ENCODE data around the gene TMEM37. TPM values are rescaled to one million over a fixed set of nuclear protein-coding genes. Genes with fewer than 3 reads are reported as not detected.
A peak's percentile ranks its signal among the peaks of the same experiment; 100 is the strongest.

TMEM37 gene
- total RNA-seq, 2 donors from 2014 or later: 2.9 to 8.0 TPM

DNA sequence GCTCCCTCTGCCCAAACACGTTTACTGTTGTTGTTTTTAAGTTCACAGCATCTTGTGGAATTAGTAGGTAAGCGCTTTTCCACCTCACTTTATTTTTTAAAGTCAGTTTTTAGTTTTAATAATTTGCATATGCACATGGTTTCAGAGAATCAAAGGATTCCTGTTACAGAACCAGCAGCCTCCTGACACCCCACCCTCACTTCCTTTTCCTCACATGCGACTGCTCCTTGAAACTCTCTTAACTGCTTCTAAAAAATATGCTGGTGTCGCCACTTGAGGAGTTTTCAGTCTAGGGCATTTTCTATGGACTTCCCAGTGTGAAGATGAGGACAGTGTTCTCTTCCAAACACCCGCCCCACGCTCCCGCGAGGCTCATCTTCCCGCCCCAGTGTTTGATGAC, 14.4 kb downstream of the TMEM37 start:
- intact Hi-C loops (cut with DNase I): no loop called here
- no peak for DNase-seq (ENCODE audit: low spot score)

DNA sequence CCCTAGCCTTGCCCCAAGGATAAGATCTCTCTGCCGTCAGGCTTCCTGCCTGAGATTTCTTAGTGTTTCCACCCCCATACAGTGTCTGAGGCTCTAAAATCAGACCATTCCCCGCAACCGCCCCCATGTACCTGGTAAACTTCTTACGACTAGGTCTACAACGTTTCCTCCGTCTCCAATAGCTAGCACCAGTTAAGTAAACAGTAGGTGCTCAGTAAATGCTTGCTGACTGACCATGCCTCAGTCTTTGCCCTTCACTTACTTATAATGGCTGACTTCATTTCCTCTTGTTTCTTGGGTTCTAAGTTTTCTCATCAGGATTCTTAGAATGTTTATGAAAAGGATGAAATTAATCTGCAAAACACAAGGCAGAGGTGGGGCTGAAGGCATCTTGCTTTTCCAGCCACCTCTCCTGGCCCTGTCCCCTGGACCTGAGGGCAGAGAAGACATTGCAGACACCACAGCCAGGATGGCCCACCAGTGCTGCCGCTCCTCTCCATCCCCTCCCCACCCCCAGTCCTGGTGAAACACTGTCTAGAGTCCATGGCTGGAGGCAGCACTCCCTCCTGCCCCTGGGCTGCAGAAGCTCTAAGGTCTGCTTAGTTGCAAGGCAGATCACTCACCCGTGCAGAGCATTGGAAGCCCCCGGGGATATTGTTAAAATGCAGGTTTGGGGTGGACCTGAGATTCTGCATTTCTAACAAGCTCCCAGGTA, 16.9 kb downstream of the TMEM37 start:
- DNase-seq (ENCODE audit: low spot score): no peak
- intact Hi-C loops (cut with DNase I): no loop called here

DNA sequence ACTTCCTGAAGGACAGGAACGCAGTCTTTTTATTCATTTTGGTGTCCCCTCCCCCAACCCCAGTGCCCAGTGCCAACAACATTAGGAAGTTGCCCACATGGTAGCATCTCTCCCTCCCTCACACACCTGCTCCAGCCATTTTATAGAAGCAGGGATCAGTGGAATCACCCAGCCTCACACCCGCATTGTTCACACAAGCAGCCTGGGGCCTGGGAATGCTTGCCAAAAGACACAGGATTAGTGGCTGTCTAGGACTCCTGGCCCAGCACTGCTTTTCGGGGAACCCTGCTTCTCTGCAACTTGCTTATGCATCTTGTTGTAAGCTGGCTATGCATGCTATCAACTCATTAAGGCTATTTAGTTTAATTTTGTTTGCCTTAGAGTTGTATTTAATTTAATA, 17.9 kb downstream of the TMEM37 start:
- intact Hi-C loops (cut with DNase I): no loop called here
- DNase-seq (ENCODE audit: low spot score): no peak

DNA sequence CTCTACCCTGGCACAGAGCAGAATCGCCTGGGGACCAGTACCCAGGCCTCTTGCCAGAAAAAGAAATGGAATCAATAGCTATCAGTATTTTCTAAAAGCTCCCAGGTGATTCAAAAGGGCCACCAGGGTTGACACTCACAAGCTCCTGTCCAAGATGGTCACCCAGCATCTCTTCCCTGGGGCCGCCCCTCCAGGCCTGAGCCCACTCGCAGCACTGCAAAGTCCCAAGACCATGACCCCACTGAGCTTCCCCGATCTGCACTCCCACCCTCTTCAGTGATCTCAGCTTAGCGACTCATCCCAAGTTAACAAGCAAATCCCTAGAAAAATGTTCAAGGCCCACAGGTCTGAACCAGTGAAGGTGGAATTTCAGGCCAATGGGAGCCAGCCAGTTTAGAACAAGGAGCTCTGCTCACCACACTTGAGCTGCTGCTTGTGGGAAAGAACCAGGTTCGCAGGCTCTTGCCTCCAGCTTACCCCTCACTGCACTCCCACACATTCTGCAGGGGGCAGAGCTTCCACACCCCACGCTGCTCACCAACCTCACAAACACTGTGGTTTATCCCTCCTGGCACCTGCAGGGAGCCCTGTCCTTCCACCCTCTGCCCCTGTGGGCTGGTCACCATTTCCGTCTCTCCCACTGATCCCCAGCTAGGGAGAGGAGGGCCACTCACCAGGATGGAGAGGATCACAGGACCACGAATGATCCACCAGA, 19.8 kb downstream of the TMEM37 start:
- no peak for DNase-seq (ENCODE audit: low spot score)
- intact Hi-C loops (cut with DNase I): no loop called here

DNA sequence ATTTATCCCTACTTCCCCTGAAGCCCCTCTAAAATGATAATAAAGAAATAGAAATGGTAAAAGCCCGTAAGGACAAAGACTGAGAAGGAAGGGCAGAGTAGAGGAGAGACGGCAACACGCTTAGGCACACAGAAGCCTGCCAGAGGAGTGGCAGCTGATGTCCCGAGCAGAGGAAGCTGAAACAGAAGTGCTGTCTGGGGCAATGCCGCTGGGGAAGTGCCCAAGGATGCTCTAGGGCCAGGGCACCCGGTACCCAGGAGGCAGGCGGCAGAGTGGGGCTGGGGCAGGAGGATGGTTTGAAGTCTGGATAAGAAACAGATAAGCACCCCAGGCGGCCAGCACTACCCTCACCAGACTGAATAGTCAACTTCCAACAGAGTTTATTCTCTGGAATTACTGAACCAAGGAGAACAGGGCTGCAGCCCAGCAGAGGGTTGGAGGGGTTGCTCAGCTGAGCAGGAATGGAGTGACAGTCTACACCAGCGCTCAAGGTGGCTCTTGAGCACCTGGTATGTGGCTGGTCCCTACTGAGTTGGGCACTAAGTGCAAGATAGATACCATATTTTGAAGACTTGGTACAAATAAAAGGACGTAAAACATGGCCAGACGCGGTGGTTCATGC, 22.4 kb downstream of the TMEM37 start:
- no peak for DNase-seq (ENCODE audit: low spot score)
- intact Hi-C loops (cut with DNase I): no loop called here

DNA sequence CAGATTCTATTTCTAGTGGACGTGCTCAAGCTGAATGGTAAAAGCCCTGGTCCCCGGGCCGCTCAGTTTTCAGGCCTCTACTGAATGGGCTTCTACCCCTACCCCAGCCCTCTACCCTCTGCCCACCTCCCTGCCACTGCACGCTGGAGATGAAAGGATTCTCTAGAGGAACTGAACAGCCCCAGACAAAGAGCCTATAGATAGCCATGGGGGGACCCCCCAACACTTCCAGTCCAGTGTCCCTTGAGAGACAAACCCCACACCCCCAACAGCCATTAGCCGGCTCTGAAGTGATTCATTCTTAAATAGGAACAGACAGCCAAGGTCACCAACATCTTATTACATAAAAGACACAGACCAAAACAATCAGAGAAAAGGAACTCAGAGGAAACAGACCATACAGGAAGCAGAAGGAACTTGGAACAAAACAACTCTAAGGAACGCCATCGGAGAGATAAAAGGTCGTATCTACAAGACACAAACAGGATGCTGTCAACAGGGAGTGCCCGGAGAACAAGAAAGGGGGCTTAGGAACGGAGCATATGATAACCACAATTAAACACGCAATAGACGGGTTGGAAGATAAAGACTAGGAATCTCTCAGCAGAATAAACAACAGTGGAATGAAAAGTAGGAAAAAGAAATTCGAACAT, 23.5 kb downstream of the TMEM37 start:
- intact Hi-C loops (cut with DNase I): no loop called here
- no peak for DNase-seq (ENCODE audit: low spot score)

DNA sequence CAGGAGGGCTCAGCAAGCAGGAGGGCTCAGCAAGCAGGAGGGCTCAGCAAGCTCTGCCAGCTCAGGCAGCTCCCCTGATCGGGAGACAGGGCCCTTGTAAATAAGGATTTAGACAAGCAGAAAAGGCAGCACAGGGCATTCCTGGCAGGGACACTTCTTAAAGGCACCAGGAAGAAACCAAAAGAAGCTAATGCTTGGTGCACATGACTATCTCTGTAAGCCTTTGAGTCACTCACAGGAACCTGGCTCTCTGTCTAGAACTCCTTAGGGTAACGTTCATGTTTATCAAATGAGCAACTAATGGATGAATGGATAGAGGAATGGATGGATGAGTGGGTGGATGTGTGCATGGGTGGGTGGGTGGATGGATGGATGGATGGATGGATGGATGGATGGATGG, 28.4 kb downstream of the TMEM37 start:
- intact Hi-C loops (cut with DNase I): no loop called here

DNA sequence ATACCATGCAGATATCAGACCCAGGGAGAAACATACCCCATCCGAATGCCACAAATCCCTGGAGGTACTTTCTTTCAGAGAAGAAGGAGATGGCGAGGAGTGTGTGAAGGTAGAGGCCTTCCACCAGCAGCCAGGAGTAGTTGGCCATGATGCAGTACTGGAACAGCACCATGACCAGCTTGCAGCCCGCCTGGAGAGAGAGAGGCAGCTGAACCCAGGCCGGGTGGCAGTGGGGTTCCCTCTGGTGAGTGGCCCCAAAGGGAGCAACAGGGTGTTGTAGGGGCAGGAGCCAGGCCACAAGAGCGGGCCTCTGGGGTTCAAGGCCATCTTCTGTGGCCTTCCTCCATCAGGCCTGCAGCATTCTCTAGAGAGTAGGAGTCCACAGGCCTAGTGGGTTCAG, 30.2 kb downstream of the TMEM37 start:
- intact Hi-C loops (cut with DNase I): no loop called here
- no peak for DNase-seq (ENCODE audit: low spot score)

More for the DNA sequence above, 28.4 kb downstream of the TMEM37 start:
- no peak for DNase-seq (ENCODE audit: low spot score)

DNA sequence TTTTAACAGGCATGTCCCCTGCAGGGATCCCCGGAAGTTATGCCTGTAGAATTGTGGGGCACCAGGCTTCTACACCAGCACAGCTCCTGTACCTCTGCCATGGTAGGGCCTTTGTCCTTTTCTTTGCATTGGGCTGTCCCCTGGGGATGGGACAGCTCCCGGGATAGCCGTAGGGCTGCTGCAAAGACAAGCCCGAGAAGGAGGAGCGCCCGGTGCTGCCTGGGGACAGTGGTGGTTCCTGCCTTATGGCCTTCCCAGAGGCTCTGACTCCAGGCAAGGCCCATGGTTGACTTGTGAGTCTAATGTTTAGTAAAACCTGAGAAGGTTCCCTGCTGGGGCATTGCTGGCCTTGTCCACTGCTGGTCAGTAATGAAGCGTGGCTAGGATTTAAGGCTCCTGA, 30.9 kb downstream of the TMEM37 start:
- DNase-seq (ENCODE audit: low spot score): no peak
- intact Hi-C loops (cut with DNase I): no loop called here

DNA sequence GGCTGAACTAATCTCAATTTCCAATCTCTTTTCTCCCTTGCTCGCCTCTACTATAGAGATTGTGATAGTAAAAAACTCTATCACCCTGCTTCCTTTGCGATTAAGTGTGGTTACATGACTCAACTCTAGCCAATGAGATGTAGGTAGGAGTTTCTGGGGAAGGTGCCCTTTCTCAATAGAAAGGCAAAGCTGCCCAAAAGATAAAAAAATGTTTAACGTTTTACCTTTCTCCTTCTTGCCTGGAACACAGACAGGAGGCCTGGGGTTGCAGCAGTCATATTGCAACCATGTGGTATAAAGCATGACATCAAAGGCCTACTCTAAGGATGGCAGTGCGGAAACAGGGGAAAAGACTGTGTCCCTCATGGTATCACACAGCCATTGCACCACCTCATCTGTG, 31.5 kb downstream of the TMEM37 start:
- DNase-seq (ENCODE audit: low spot score): no peak
- intact Hi-C loops (cut with DNase I): no loop called here

DNA sequence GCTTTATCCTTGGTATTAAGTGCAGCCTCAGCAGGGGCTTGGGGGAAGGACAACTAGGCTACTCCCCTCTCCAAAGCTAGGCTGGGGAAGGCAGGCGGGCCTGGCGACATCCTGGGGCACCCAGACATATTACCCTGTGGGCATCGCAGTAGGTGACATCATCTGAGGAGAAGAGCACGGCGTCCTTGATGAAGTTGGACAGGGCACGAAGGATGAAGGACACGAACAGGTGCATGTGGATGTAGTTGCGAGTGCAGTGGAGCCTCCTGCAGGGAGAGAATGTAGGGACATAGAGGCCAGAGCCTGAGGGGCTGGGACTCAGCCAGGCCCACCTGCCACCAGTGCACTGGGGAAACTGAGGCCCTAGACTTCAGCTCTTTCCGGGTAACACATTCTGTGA, 32.3 kb downstream of the TMEM37 start:
- intact Hi-C loops (cut with DNase I): no loop called here

DNA sequence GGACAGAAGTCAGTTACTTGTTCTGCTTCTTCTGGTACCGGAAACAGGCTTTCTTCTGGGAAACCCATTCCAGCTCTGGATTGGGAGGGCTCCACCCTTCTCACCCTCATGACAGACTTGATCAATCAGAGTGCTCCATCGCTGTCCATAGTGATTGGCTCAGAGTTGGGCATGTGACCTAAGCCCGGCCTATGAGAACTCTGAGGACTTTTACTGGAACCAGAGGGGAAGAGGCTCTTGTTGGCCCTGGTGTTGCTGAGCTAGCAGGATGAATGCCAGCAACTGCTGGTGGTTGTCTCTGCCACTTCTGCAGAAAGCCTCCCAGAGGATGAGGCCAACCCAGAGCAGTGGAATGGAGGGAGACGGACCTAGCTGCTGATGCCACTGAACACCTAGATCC, 33.3 kb downstream of the TMEM37 start:
- intact Hi-C loops (cut with DNase I): no loop called here
- no peak for DNase-seq (ENCODE audit: low spot score)

More for the DNA sequence above, 32.3 kb downstream of the TMEM37 start:
- no peak for DNase-seq (ENCODE audit: low spot score)

DNA sequence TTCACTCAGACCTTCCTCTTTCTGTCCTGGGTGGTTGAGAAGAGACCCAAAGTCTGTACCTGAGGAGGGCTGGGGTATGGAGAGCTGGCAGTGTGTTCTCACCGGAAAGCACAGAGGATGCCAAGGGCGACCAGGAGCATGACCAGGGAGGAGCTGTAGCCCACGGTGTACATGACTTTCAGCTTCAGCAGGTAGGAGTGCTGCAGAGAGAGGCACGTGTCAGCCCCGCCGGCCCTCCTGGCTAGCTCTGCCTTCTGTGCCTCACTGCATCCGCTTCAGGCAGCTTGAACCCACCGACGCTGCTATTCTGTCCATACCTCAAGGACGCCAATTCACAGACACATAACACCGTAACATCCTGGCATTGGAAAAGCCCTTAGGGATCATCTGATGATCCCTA, 34.0 kb downstream of the TMEM37 start:
- DNase-seq (ENCODE audit: low spot score): no peak
- intact Hi-C loops (cut with DNase I): no loop called here

DNA sequence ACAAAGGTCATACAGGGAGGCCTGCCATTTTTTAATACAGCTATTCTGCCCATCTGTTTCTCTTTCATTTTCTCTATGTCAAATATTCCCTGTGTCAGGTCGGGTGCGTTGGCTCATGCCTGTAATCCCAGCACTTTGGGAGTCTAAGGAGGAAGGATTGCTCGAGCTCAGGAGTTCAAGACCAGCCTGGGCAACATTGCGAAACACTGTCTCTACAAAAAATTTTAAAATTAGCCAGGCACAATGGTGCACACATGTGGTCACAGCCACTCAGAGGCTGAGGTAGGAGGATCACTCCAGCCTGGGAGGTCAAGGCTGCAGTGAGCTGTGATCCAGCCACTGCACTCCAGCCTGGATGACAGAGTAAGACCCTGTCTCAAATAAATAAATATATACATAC, 34.7 kb downstream of the TMEM37 start:
- intact Hi-C loops (cut with DNase I): no loop called here
- no peak for DNase-seq (ENCODE audit: low spot score)

DNA sequence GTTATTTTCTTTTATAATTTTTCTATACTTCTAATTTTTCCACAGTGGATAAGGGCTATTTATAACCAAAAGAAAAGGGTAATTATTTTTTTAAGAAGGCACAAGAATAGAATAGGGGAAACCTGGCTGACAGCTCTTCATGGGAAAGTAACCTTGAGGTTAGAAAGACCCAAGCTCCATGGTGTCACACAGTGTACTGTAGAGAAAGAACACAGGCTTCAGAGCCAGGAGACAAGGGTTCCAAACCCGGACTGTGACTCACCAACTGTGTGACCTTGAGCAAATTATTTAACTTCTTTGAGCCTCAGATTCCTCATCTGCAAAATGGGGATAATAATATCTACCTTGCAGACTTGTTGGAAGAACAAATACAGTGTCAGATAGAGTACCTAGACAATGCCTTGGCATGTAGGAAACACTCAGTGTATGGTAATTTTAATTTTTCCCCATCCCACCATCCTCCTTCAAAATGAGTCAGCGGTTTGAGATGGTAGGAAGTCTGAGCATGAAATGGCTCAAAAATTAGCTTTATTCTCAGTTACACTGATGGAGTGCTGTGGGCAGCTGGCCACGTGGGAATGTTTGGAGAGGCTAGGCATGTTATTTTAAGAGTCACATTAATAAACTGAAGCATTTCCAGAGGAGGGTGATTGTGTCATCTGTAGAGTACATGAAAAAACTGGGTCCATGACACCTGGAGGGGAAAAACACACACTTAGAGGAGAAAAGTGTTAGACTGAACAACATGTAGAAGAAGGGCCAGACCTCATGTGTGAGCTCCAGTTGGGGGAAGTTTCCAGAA, 36.7 kb downstream of the TMEM37 start:
- intact Hi-C loops (cut with DNase I): no loop called here
- DNase-seq (ENCODE audit: low spot score): peak; percentile 81

DNA sequence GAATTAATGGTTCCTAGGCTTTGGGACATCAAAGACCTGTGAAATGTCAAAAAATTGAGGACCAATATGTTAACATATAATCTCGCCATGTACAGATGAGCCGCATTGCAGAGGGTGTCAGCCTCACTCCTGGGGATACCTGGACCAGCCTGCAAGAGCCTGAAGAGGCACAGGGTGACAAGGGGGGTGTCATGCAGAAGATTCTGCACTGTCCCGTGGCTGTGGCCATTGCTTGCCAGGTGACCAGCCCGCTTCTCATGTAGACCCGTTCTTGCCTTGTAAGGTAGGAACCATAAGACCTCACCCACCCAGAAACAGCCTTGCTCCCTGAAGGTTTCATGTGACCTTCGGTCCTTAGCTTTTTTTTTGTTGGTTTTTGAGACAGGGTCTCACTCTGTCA, 37.5 kb downstream of the TMEM37 start:
- intact Hi-C loops (cut with DNase I): no loop called here
- peak; percentile 41 for DNase-seq (ENCODE audit: low spot score)

DNA sequence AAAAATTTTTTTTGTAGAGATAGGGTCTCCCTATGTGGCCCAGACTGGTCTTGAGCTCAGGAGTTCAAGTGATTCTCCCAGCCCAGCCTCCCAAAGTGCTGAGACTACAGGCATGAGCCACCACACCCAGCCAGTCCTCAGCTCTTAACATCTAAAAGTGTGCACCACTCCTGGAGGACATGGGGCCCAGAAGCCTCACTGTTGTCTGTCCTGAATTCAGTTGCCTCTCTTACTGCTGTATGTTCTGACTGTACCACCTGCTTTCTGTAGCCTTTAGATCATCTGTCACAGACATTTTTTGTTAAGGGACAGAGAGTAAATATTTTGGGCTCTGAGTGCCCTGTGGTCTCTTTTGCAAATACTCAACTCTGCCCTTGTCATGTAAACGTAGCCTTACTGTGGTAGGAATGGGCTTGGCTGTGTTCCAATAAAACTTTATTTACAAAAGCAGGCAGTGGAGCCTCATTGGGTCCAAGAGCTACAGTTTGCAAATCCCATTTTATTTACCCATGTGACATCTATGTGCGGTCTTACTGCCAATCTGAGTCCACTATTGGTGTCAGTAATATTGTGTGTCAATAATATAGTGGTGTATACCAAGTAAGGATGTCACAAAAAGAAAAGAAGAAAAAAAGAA, 38.1 kb downstream of the TMEM37 start:
- intact Hi-C loops (cut with DNase I): no loop called here
- DNase-seq (ENCODE audit: low spot score): no peak

DNA sequence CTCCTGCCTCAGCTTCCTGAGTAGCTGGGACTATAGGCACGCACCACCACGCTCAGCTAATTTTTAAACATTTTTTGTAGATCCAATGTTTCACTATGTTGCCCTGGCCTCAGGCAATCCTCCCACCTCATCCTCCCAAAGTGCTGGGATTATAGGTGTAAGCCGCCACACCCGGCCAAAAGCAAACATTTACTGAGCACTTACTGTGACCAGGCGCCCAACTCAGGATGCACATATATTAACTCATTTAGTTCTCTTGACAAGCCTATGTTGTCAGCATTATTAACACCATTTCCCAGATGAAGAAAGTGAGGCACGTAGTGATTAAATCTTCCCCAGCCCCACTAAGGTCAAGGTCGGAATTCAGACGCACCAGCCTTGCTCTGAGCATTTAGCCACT, 41.1 kb downstream of the TMEM37 start:
- DNase-seq (ENCODE audit: low spot score): no peak
- intact Hi-C loops (cut with DNase I): no loop called here
